Measurements from ENCODE around the gene VN1R4.

- TF ChIP-seq CTCF (IDR thresholded peaks at IDR 0.05; ENCODE audit: low read depth, low read length) (no peak), POLR2A (IDR thresholded peaks at IDR 0.05; ENCODE audit: extremely low read depth, insufficient read length) (no peak)
- TF ChIP-seq, protein P1, sequence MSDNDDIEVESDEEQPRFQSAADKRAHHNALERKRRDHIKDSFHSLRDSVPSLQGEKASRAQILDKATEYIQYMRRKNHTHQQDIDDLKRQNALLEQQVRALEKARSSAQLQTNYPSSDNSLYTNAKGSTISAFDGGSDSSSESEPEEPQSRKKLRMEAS (IDR thresholded peaks at IDR 0.05; ENCODE audit: low read depth, low read length): no peak
These were observed 21.0 kb downstream of the VN1R4 start for GRCh38 chr19:53246498-53246897.
